PC-3 (cell line): ENCODE results near the gene NOL6. TPM values are rescaled to one million over a fixed set of nuclear protein-coding genes. Genes with fewer than 3 reads are reported as not detected.
"Not testable (repeated sequence)": the region's sequence is repeated elsewhere in the genome, so short reads cannot be mapped to it uniquely, and the experiment has no call there.

ENCODE experiments used
- ATAC-seq: fragments of 200-7000 bp; cut with Tn5 transposase; 2 replicates; pipeline ENCODE4 v1.9.1; 2020; ENCODE audit warnings: mild to moderate bottlenecking, moderate library complexity
- BruUV-seq: library from RNA; stranded (reverse); fragments of 400-500 nt; replicated peaks from 2 replicates; lab custom pipeline; 2021; lab: Mats Ljungman, UMichigan
- CTCF ChIA-PET: fragments of 300-600 bp; sonication (Branson Sonifier 250); formaldehyde crosslinking; loops from one replicate; lab custom pipeline; 2022; ENCODE audit warnings: antibody characterized with exemption; lab: Charles Lee
- POLR2A ChIA-PET: fragments of 300-600 bp; sonication (Branson Sonifier 250); formaldehyde crosslinking; loops from one replicate; lab custom pipeline; 2022; ENCODE audit warnings: antibody characterized with exemption; ENCODE audit not compliant: unreplicated experiment; lab: Charles Lee
- DNase-seq: peaks from one replicate; pipeline ENCODE4 v3.0.0-alpha.2; 2015
- H2AFZ ChIP-seq: fragments of 300-600 bp; sonication (generic); 2 replicates; pipeline ENCODE4 v1.6.0; 2016; ENCODE audit warnings: antibody characterized with exemption, low read length
- H3F3A ChIP-seq: fragments of 300-600 bp; sonication (generic); one replicate; pipeline ENCODE4 v1.6.0; 2017; ENCODE audit warnings: antibody characterized with exemption, low read length, control low read depth, mild to moderate bottlenecking; ENCODE audit not compliant: unreplicated experiment
- H3K27ac ChIP-seq: fragments of 300-600 bp; sonication (generic); 2 replicates; pipeline ENCODE4 v1.5.1; 2016; ENCODE audit warnings: mild to moderate bottlenecking, low read length
- H3K27me3 ChIP-seq: fragments of 300-600 bp; sonication (generic); 2 replicates; pipeline ENCODE4 v1.6.1; 2016; ENCODE audit warnings: low read length, mixed read lengths
- H3K36me3 ChIP-seq: fragments of 300-600 bp; sonication (generic); 2 replicates; pipeline ENCODE4 v1.6.1; 2016; ENCODE audit warnings: low read depth, mixed run types, low read length, mixed read lengths
- H3K4me1 ChIP-seq: fragments of 300-600 bp; sonication (generic); 2 replicates; pipeline ENCODE4 v1.5.1; 2016; ENCODE audit warnings: low read length; ENCODE audit not compliant: insufficient read depth
- H3K4me2 ChIP-seq: fragments of 300-600 bp; sonication (generic); 2 replicates; pipeline ENCODE4 v1.6.0; 2016; ENCODE audit warnings: low read length
- H3K4me3 ChIP-seq: fragments of 300-600 bp; sonication (generic); 2 replicates; pipeline ENCODE4 v1.5.1; 2016; ENCODE audit warnings: mild to moderate bottlenecking, low read length, mixed read lengths
- H3K79me2 ChIP-seq: fragments of 300-600 bp; sonication (generic); 2 replicates; pipeline ENCODE4 v1.6.1; 2017; ENCODE audit warnings: low read length, mixed read lengths
- H3K9ac ChIP-seq: fragments of 300-600 bp; sonication (generic); 2 replicates; pipeline ENCODE4 v1.6.0; 2016; ENCODE audit warnings: mild to moderate bottlenecking, low read length
- H3K9me2 ChIP-seq: fragments of 300-600 bp; sonication (generic); replicated peaks from 2 replicates; pipeline ENCODE4 v1.6.1; 2016; ENCODE audit warnings: mixed run types, low read length, mixed read lengths
- H3K9me3 ChIP-seq: fragments of 300-600 bp; sonication (generic); 2 replicates; pipeline ENCODE4 v1.6.1; 2016; ENCODE audit warnings: low read length, mixed read lengths
- H4K20me1 ChIP-seq: fragments of 300-600 bp; sonication (generic); 2 replicates; pipeline ENCODE4 v1.6.1; 2016; ENCODE audit warnings: low read length, mixed read lengths
- EZH2 ChIP-seq: fragments of 300-600 bp; sonication (generic); IDR thresholded peaks from one replicate; pipeline ENCODE4 v1.6.1; 2017; ENCODE audit warnings: antibody characterized with exemption, mild to moderate bottlenecking, low read length; ENCODE audit not compliant: unreplicated experiment
- EZH2phosphoT487 ChIP-seq: fragments of 300-600 bp; sonication (generic); IDR thresholded peaks from 2 replicates; pipeline ENCODE4 v1.6.1; 2018; ENCODE audit warnings: mild to moderate bottlenecking, antibody characterized with exemption, low read length, borderline replicate concordance
- intact Hi-C: fragments of 100-400 bp; cut with micrococcal nuclease; formaldehyde crosslinking; loops from 2 replicates; pipeline ENCODE4 v1.9.0; 2023
- total RNA-seq: library from RNA; depleted of rRNA; stranded (reverse); fragments of >200 nt; gene quantifications from 2 replicates; pipeline ENCODE4 v1.2.3, GENCODE V29; 2014
- TF ChIP-seq, protein P1 (sequence below): fragments of 300-600 bp; sonication (generic); conservative IDR thresholded peaks from 2 replicates; pipeline ENCODE4 v1.5.1; 2017; ENCODE audit warnings: antibody characterized with exemption, low read depth, mild to moderate bottlenecking, low read length

The NOL6 gene
- total RNA-seq, 1 experiment from 2014 or later = 35.9 TPM

DNA sequence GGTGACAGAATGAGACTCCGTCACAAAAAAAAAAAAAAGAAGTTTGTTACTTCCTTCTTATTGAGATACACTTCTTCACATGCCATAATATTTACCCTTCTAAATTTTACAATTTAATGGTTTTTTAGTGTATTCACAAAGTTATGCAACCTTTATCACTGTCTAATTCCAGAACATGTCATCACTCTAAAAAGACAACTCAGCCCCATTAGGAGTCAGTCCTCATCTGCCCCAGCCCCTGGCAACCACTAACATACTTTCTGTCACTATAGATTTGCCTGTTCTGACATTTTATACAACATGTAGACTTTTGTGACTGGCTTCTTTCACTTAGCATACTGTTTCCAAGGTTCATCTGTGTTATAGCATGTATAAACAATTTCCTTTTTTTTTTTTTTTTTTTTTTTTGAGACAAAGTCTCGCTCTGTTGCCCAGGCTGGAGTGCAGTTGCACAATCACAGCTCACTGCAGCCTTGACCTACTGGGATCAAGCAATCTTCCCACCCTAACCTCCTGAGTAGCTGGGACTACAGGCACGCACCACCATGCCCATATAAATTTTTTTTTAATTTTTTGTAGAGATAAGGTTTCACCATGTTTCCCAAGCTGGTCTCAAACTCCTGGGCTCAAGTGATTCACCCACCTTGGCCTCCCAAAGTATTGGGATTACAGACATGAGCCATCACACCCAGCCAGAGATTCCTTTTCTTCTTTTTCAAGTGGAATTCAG lies 44.3 kb downstream of the NOL6 start:
- no peak overlapping the region for H3K4me2 ChIP-seq
- H3F3A ChIP-seq = no peaks in the 10 kb centered on the region
- no peak overlapping the region for H3K27ac ChIP-seq
- H3K9me3 ChIP-seq = no peaks in the 10 kb centered on the region
- ATAC-seq (no peak), DNase-seq (no peak)
- no peak for TF ChIP-seq EZH2phosphoT487
- TF ChIP-seq, protein P1, sequence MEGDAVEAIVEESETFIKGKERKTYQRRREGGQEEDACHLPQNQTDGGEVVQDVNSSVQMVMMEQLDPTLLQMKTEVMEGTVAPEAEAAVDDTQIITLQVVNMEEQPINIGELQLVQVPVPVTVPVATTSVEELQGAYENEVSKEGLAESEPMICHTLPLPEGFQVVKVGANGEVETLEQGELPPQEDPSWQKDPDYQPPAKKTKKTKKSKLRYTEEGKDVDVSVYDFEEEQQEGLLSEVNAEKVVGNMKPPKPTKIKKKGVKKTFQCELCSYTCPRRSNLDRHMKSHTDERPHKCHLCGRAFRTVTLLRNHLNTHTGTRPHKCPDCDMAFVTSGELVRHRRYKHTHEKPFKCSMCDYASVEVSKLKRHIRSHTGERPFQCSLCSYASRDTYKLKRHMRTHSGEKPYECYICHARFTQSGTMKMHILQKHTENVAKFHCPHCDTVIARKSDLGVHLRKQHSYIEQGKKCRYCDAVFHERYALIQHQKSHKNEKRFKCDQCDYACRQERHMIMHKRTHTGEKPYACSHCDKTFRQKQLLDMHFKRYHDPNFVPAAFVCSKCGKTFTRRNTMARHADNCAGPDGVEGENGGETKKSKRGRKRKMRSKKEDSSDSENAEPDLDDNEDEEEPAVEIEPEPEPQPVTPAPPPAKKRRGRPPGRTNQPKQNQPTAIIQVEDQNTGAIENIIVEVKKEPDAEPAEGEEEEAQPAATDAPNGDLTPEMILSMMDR = no peak
- TF ChIP-seq EZH2 = no peak
- no peaks in the 10 kb centered on the region for H3K9me2 ChIP-seq
- no peaks in the 10 kb centered on the region for H3K36me3 ChIP-seq
- peaks cover 29% of the 10 kb centered on the region for H3K4me1 ChIP-seq
- BruUV-seq = no TSS peak
- no peaks in the 10 kb centered on the region for H4K20me1 ChIP-seq
- no peak overlapping the region for H3K9ac ChIP-seq
- ChIA-PET CTCF (no interaction called here), POLR2A (no interaction called here)
- H3K79me2 ChIP-seq = no peaks in the 10 kb centered on the region
- no peaks in the 10 kb centered on the region for H3K27me3 ChIP-seq
- H2AFZ ChIP-seq = no peak overlapping the region
- H3K4me3 ChIP-seq = no peak overlapping the region
- intact Hi-C loops = no loop called here

DNA sequence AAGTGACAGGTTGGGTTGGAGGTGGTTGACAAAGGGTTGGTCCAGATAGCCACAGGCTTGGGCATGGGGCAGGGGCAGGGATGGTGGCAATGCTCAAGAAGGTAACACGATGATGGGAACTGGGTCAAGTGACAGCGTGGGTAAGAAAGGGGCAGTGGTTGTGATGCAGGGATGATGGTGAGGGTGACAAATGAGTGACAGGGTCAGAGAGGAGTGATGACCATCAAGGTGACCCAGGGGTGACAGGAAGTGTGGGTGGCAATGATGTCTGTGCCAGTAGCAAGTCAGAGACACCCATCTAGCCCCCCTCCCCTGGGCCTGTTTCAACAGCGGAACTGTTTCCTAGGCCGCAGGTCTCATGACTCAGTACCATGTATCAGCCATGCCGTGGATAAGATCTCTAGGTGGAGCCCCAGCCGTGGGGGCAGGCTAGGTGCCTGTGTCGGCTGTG lies 46.9 kb downstream of the NOL6 start:
- Histone ChIP-seq H3K27ac (peak overlapping the region; percentile 47), H3K79me2 (no peaks in the 10 kb centered on the region), H3F3A (no peaks in the 10 kb centered on the region), H3K4me1 (peaks cover 29% of the 10 kb centered on the region), H4K20me1 (no peaks in the 10 kb centered on the region), H3K4me2 (no peak overlapping the region), H2AFZ (0 out of 2 replicates have a peak overlapping the region, but pooled peaks have one; percentile 18), H3K4me3 (no peak overlapping the region), H3K9ac (peak overlapping the region; percentile 20; the same call in 1 of the 2 replicates), H3K27me3 (no peaks in the 10 kb centered on the region), H3K9me2 (no peaks in the 10 kb centered on the region), H3K9me3 (no peaks in the 10 kb centered on the region), H3K36me3 (no peaks in the 10 kb centered on the region)
- intact Hi-C loops = no loop called here
- CTCF ChIA-PET = no interaction called here
- ATAC-seq (peak; percentile 65), DNase-seq (peak; percentile 73)
- TF ChIP-seq, protein P1 = no peak
- TF ChIP-seq EZH2phosphoT487 (no peak), EZH2 (no peak)
- POLR2A ChIA-PET = no interaction called here
- no TSS peak for BruUV-seq

DNA sequence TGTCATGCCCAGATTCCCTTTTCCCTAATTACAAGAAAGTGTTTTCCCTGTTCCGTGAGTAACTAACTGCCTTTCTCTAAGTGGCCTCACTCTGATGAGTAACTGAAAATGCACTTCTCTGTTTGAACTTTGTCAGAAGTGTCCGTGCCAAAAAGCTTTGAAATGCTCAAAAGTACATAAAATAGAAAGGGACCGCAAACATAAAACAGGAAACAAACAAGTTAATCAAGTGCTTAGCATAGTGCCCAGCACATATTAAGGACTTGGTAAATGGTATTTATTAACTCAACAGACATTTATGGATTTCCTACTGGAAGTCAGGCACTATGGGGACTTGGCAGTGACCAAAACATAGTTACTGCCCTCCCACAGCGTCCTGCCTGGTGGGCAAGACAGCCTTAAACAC lies 48.6 kb downstream of the NOL6 start:
- H3K4me2 ChIP-seq = peak overlapping the region; percentile 57
- H3K9me3 ChIP-seq = no peaks in the 10 kb centered on the region
- peak overlapping the region; percentile 0; the same call in 1 of the 2 replicates for H3K9ac ChIP-seq
- ATAC-seq (peak; percentile 82), DNase-seq (peak; percentile 87)
- no peaks in the 10 kb centered on the region for H3K27me3 ChIP-seq
- POLR2A ChIA-PET = no interaction called here
- H3K4me1 ChIP-seq = peaks cover 21% of the 10 kb centered on the region
- H3K27ac ChIP-seq = peak overlapping the region; percentile 68
- CTCF ChIA-PET = no interaction called here
- H3K9me2 ChIP-seq = no peaks in the 10 kb centered on the region
- intact Hi-C loops = loop anchor here (1.0 kb wide), 1 partner anchor 10 kb away; no protein-coding TSS in a partner anchor
- H2AFZ ChIP-seq = no peak overlapping the region
- H4K20me1 ChIP-seq = no peaks in the 10 kb centered on the region
- no peaks in the 10 kb centered on the region for H3K79me2 ChIP-seq
- H3F3A ChIP-seq = no peaks in the 10 kb centered on the region
- TF ChIP-seq, protein P1 = no peak
- TF ChIP-seq EZH2phosphoT487 (no peak), EZH2 (no peak)
- H3K36me3 ChIP-seq = no peaks in the 10 kb centered on the region
- no TSS peak for BruUV-seq
- H3K4me3 ChIP-seq = no peak overlapping the region

DNA sequence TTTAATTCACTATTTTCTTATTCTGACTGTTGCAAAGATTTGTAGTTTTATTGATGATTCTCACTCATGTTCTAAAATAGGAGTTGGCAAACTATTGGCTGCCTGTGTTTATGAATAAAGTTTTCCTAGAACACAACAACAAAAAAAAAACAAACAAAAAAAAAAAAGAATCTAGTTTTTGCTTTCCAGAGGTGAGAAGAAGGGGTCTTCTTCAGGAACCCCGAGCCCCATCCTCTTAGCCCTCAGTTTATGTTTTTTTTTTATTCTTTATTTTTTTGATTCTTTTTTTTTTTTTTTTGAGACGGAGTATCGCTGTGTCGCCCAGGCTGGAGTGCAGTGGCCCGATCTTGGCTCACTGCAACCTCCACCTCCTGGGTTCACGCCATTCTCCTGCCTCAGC lies 49.2 kb downstream of the NOL6 start:
- BruUV-seq, H3K4me3 ChIP-seq, H2AFZ ChIP-seq, H4K20me1 ChIP-seq, intact Hi-C loops, H3K27me3 ChIP-seq, H3K79me2 ChIP-seq, CTCF ChIA-PET, H3K9ac ChIP-seq, POLR2A ChIA-PET, H3F3A ChIP-seq, ATAC-seq, DNase-seq, H3K9me2 ChIP-seq, H3K36me3 ChIP-seq, H3K4me2 ChIP-seq, H3K9me3 ChIP-seq: not testable (repeated sequence)
- Histone ChIP-seq H3K4me1 (peaks cover 21% of the 10 kb centered on the region), H3K27ac (peak overlapping the region; percentile 68; the same call in 1 of the 2 replicates)
